C4-2B (cell line): Measurements from ENCODE around the gene ATG101.

Source experiments
- ZFX ChIP-seq: fragments of 450-650 bp; IDR thresholded peaks from 2 replicates; pipeline ENCODE4 v1.6.1; 2017
- TF ChIP-seq, protein P1 (sequence below): fragments of 450-650 bp; conservative IDR thresholded peaks from 2 replicates; pipeline ENCODE4 v1.5.1; 2017; ENCODE audit warnings: mild to moderate bottlenecking

DNA sequence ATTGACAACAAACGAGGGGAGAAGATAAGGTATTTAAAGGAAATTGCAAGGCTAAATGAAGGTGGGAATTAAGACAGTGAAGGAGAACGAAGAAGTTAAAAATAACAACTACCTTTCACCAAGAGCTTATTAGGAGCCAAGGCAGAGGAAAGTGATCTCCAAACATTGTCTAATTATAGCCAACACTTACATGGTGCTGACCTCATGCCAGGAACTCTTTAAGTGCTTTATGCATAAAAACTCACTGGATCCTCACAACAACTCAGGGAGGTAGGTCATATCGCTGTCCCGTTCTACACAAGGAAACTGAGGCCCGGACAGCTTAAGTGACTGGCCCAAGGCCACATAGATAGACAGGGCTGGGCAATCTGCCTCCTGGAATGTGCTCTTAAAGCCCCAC lies 43.5 kb upstream of the ATG101 start:
- TF ChIP-seq, protein P1, sequence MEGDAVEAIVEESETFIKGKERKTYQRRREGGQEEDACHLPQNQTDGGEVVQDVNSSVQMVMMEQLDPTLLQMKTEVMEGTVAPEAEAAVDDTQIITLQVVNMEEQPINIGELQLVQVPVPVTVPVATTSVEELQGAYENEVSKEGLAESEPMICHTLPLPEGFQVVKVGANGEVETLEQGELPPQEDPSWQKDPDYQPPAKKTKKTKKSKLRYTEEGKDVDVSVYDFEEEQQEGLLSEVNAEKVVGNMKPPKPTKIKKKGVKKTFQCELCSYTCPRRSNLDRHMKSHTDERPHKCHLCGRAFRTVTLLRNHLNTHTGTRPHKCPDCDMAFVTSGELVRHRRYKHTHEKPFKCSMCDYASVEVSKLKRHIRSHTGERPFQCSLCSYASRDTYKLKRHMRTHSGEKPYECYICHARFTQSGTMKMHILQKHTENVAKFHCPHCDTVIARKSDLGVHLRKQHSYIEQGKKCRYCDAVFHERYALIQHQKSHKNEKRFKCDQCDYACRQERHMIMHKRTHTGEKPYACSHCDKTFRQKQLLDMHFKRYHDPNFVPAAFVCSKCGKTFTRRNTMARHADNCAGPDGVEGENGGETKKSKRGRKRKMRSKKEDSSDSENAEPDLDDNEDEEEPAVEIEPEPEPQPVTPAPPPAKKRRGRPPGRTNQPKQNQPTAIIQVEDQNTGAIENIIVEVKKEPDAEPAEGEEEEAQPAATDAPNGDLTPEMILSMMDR = no peak
- no peak for TF ChIP-seq ZFX
